ENCODE data around the gene DDX59. TPM values are rescaled to one million over a fixed set of nuclear protein-coding genes. Genes with fewer than 3 reads are reported as not detected.

The DDX59 gene
- total RNA-seq, 4 donors from 2014 or later: 15.1 to 30.4 (median 18.5) TPM

- no peak for DNase-seq (ENCODE audit: low spot score)
- TF ChIP-seq CTCF (IDR thresholded peaks at IDR 0.05): no peak
- ATAC-seq (ENCODE audit: low FRiP score): no peak
Measured at GRCh38 chr1:200706111-200706814, 36.6 kb upstream of the DDX59 start.

GRCh38 chr1:200704986-200705500, 35.3 kb upstream of the DDX59 start:
- TF ChIP-seq CTCF (IDR thresholded peaks at IDR 0.05): no peak
- ATAC-seq (ENCODE audit: low FRiP score) (no peak), DNase-seq (ENCODE audit: low spot score) (no peak)

DNA sequence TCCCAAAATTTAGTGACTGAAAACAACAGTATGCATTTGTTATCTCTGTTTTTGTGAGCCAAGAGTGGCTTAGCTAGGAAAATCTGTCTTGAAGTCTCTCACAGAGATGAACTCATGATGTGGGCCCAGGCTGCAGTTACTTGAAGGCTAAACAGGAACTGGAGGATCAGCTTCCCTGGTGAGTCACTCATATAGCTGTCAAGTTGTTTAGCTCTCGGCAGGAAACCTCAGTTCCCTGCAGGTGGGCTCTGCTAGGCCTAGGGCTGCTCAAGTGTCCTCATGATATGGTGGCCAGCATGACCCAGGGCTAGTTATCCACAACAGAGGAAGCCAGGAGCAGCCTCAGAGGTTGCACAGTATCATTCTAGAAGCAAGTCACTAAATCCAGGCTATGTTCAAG, 30.2 kb upstream of the DDX59 start:
- TF ChIP-seq CTCF (IDR thresholded peaks at IDR 0.05): no peak
- ATAC-seq (ENCODE audit: low FRiP score) (no peak), DNase-seq (ENCODE audit: low spot score) (no peak)

GRCh38 chr1:200694738-200695137, 25.0 kb upstream of the DDX59 start:
- DNase-seq (ENCODE audit: low spot score): no peak
- no peak for ATAC-seq (ENCODE audit: low FRiP score)
- TF ChIP-seq CTCF (IDR thresholded peaks at IDR 0.05): no peak

GRCh38 chr1:200693327-200693726, 23.6 kb upstream of the DDX59 start:
- TF ChIP-seq CTCF (IDR thresholded peaks at IDR 0.05): no peak
- no peak for ATAC-seq (ENCODE audit: low FRiP score)
- no peak for DNase-seq (ENCODE audit: low spot score)

DNA sequence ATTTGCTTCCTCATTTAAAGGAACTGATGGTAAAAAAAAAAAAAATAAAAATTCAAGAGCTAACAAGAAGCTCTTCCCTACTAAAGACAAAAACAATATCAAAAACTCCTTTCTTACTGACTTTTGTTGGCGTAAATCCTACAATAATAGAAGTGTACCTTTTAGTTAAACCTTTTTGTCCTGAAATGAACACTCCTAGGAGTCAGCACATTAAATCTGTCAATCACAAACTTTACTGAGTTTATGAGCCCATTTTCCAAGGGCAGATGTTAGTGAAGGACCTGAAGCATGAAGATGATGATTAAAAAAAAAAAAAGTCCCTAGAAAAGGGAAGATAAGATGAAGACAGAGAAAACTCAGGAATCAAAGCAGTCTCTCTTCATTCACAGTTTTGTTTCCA, 22.6 kb upstream of the DDX59 start:
- DNase-seq (ENCODE audit: low spot score) (no peak), ATAC-seq (ENCODE audit: low FRiP score) (no peak)
- TF ChIP-seq CTCF (IDR thresholded peaks at IDR 0.05): no peak

GRCh38 chr1:200686620-200687019, 16.9 kb upstream of the DDX59 start:
- TF ChIP-seq CTCF (IDR thresholded peaks at IDR 0.05): no peak
- DNase-seq (ENCODE audit: low spot score) (no peak), ATAC-seq (ENCODE audit: low FRiP score) (no peak)

All from omental fat pad (tissue), 4 donors.